ENCODE measurements around the gene ZNF805.

GRCh38 chr19:57276430-57276829 is 36.0 kb downstream of the ZNF805 start:
- TF ChIP-seq CTCF (conservative IDR thresholded peaks at IDR 0.05) (no peak), EZH2 (IDR thresholded peaks at IDR 0.05; ENCODE audit: low read depth) (no peak)
